Mesenteric fat pad (tissue), 1 donor: ENCODE measurements around the gene OR13C4. TPM values are rescaled to one million over a fixed set of nuclear protein-coding genes. Genes with fewer than 3 reads are reported as not detected.
"Not testable (repeated sequence)": the region's sequence is repeated elsewhere in the genome, so short reads cannot be mapped to it uniquely, and the experiment has no call there.

Experiments used
- DNase-seq: peaks from one replicate; pipeline ENCODE4 v3.0.0-alpha.2; 2020; ENCODE audit warnings: low spot score
- long read RNA-seq: library from polyadenylated mRNA; unstranded; transcript quantifications from one replicate; pipeline ENCODE4 v2.0.0, GENCODE V29; 2020
- total RNA-seq: library from RNA; stranded (reverse); fragmentation: NEBNext Ultra II Directional; extraction: Animal tissue kit (Norgen Biotek cat#: 25700); gene quantifications from one replicate; pipeline ENCODE4 v1.2.1, GENCODE V29; 2021
- donor health status: DM: yes; HTN: yes; CAD: no.

Gene OR13C4
- total RNA-seq, result not detected
- long read RNA-seq, result 0 reads

GRCh38 chr9:104527109-104527508, at the start of gene OR13C4:
TSS of gene OR13C4 (minus strand) at chr9:104527209. CDS start at chr9:104527209, 0 bp downstream.
- DNase-seq, result no peak

- no peak for DNase-seq
Observed at GRCh38 chr9:104575456-104575855, 48.4 kb upstream of the OR13C4 start.

DNA sequence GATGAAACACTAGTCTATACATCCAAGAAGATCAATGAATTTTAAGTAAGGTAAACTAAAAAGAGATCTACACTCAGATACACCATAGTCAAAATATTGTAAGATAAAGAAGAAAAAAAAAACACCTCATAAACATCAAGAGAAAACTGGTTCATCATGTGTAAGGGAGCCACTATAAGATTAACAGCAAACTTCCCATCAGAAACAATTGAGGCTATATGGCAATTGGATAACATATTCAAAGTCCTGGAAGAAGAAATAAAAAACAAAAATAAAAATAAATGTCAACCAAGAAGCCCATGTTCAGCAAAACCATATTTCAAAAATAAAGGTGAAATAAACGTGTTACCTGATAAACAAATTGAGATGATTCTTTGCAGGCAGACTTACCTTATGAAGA, 45.6 kb upstream of the OR13C4 start:
- no peak for DNase-seq

GRCh38 chr9:104568868-104569267, 41.9 kb upstream of the OR13C4 start, which contains the start of gene OR13C8:
TSS of gene OR13C8 (plus strand) at chr9:104569168. CDS start at chr9:104569168, 0 bp downstream.
- no peak for DNase-seq

GRCh38 chr9:104564358-104564757, 37.3 kb upstream of the OR13C4 start:
- DNase-seq, result no peak

GRCh38 chr9:104556830-104557634, 30.0 kb upstream of the OR13C4 start:
- no peak for DNase-seq

DNA sequence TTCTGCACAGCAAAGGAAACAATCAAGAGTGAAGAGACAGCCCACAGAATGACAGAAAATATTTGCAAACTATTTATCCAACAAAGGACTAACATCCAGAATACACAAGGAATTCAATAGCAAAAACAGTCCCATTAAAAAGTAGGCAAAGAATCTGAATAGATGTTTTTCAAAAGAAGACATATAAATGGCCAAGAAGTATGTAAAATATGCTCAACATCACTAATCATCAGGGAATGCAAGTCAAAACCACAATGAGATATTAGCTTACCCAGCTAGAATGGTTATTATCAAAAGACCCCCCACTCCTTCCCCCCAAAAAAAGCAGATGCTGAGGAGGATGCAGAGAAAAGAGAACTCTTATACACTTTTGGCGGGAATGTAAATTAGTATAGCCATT, 28.5 kb upstream of the OR13C4 start:
- no peak for DNase-seq

DNA sequence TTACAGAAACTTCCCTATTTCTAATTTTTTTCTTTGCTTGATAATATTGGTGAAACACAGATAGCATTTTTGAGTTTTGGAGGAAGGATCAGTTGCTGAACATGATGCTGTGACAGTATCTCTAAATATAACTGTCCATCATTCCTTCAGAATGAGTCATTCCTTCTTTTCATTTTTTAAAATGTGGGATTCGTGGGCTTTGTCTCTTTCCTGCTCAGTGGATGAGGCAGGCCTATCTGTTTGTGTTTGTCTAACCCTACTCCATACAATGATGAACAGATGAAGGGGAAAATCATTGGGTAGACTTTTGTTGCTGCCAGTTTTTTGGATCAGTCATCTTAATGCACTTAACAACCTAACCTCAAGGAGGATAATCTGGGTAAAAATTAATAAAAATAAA, 26.3 kb upstream of the OR13C4 start:
- DNase-seq, result no peak

GRCh38 chr9:104544644-104545043, 17.6 kb upstream of the OR13C4 start:
- DNase-seq, result no peak

- DNase-seq, result no peak
Observed at GRCh38 chr9:104539275-104539674, 12.3 kb upstream of the OR13C4 start.

DNA sequence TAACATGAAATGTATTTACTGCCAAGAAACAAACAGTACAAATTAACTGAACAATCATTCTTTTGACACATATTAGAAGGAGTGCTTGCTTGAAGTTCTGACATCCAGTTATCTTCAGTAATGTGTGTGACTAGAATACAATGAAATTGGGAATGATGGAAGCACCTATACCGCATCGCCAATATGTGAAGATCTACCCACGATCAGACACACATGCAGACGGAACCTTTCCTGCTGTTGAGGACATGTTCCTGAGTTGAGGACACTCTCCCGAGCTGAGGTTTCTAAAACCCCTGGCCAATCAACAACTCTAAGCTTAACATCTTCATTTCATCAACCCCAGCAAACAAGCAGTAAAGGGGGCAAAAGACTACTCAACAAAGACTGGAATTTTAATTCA, 9.7 kb upstream of the OR13C4 start, which contains the start of gene OR13C3:
OR13C3 (minus strand) TSS at position 101 of the 400 bp plus-strand sequence. CDS start 133 bp downstream, outside the sequence.
- DNase-seq, result no peak

DNA sequence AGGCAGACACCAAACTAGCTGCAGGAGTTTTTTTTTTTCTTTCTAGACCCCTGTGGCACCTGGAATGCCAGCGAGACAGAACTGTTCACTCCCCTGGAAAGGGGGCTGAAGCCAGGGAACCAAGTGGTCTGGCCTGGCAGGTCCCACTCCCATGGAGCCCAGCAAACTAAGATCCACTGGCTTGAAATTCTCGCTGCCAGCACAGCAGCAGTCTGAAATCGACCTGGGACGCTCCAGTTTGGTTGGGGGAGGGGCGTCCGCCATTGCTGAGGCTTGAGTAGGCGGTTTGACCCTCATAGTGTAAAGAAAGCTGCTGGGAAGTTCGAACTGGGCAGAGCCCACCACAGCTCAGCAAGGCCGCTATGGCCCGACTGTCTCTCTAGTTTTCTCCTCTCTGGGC, 6.8 kb downstream of the OR13C4 start:
- not testable (repeated sequence) for DNase-seq

- DNase-seq, result no peak
Observed at GRCh38 chr9:104514901-104515300, 12.1 kb downstream of the OR13C4 start.

- no peak for DNase-seq
Observed at GRCh38 chr9:104506565-104506964, 20.4 kb downstream of the OR13C4 start.

- no peak for DNase-seq
Observed at GRCh38 chr9:104503963-104504362, 23.0 kb downstream of the OR13C4 start, which contains the start of gene OR13F1. TSS of gene OR13F1 (plus strand) at chr9:104504263. CDS start at chr9:104504263, 0 bp downstream.

- no peak for DNase-seq
Observed at GRCh38 chr9:104503440-104503839, 23.6 kb downstream of the OR13C4 start.

DNA sequence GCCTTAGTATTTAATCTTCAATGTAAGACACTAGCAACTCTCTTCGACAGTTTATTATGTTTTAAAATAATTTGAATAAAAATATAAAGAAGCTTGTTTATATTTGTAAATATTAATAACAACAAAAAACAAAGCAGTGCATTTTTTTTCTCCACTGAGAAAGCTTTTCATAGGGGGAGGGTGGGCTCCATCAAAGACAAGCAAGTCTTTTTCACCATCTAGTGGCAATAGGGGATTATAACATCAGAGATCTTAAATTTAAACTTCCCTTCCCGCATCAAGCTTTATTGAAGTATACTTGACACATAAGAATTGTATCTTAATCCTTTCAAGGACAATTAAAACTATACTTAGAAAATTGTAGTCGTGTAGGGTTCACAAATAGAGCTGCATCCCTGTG, 32.2 kb downstream of the OR13C4 start:
- DNase-seq, result no peak

GRCh38 chr9:104485014-104485413, 42.0 kb downstream of the OR13C4 start:
- no peak for DNase-seq

- DNase-seq, result no peak
Observed at GRCh38 chr9:104482921-104483570, 44.0 kb downstream of the OR13C4 start.
